Measurements from ENCODE around the gene NUDC.

NUDC gene

GRCh38 chr1:26951216-26951615 lies 29.7 kb downstream of the NUDC start:
- DNase-seq (ENCODE audit: low spot score) = no peak

GRCh38 chr1:26951821-26952497 lies 30.4 kb downstream of the NUDC start:
- DNase-seq (ENCODE audit: low spot score) = no peak

- no peak for DNase-seq (ENCODE audit: low spot score)
Measured at GRCh38 chr1:26953374-26953773, 31.8 kb downstream of the NUDC start.

- DNase-seq (ENCODE audit: low spot score) = no peak
Measured at GRCh38 chr1:26956321-26956720, 34.8 kb downstream of the NUDC start.

GRCh38 chr1:26957306-26957705 lies 35.8 kb downstream of the NUDC start:
- no peak for DNase-seq (ENCODE audit: low spot score)

- DNase-seq (ENCODE audit: low spot score) = no peak
Measured at GRCh38 chr1:26959270-26959669, 37.7 kb downstream of the NUDC start.

GRCh38 chr1:26959722-26960624 lies 38.4 kb downstream of the NUDC start, which contains the start of gene KDF1:
Gene KDF1 (minus strand): TSS chr1:26960468. CDS start chr1:26952380, 8,088 bp downstream.
- no peak for DNase-seq (ENCODE audit: low spot score)

GRCh38 chr1:26960625-26960966 lies 39.1 kb downstream of the NUDC start:
- no peak for DNase-seq (ENCODE audit: low spot score)

- DNase-seq (ENCODE audit: low spot score) = peak; percentile 86
Measured at GRCh38 chr1:26961826-26962225, 40.3 kb downstream of the NUDC start.

- DNase-seq (ENCODE audit: low spot score) = no peak
Measured at GRCh38 chr1:26965213-26965612, 43.7 kb downstream of the NUDC start.

GRCh38 chr1:26965628-26966027 lies 44.1 kb downstream of the NUDC start:
- no peak for DNase-seq (ENCODE audit: low spot score)

GRCh38 chr1:26970810-26971209 lies 49.3 kb downstream of the NUDC start:
- no peak for DNase-seq (ENCODE audit: low spot score)

GRCh38 chr1:26971590-26971989 lies 50.0 kb downstream of the NUDC start:
- no peak for DNase-seq (ENCODE audit: low spot score)

- DNase-seq (ENCODE audit: low spot score) = no peak
Measured at GRCh38 chr1:26972390-26972789, 50.8 kb downstream of the NUDC start.

- DNase-seq (ENCODE audit: low spot score) = no peak
Measured at GRCh38 chr1:26972821-26973220, 51.3 kb downstream of the NUDC start.

- DNase-seq (ENCODE audit: low spot score) = no peak
Measured at GRCh38 chr1:26976621-26977510, 55.3 kb downstream of the NUDC start.

GRCh38 chr1:26978901-26979300 lies 57.4 kb downstream of the NUDC start:
- DNase-seq (ENCODE audit: low spot score) = no peak

- no peak for DNase-seq (ENCODE audit: low spot score)
Measured at GRCh38 chr1:26981146-26981846, 59.8 kb downstream of the NUDC start.

GRCh38 chr1:26983863-26984262 lies 62.3 kb downstream of the NUDC start:
- DNase-seq (ENCODE audit: low spot score) = no peak

- no peak for DNase-seq (ENCODE audit: low spot score)
Measured at GRCh38 chr1:26984291-26984690, 62.7 kb downstream of the NUDC start.

GRCh38 chr1:26986658-26987057 lies 65.1 kb downstream of the NUDC start:
- no peak for DNase-seq (ENCODE audit: low spot score)

Measured in kidney capillary endothelial cell (primary cell).